Heart left ventricle (tissue), 13 donors: ENCODE data around the gene CEP70.

Source experiments
- POLR2A ChIP-seq, 2 donors: fragments of 450-650 bp; IDR thresholded peaks; one replicate each; pipeline ENCODE4 v1.6.1; 2017; ENCODE audit warnings: antibody characterized with exemption in 2 of 2, mild to moderate bottlenecking in 2 of 2, moderate library complexity in 2 of 2
- TF ChIP-seq, protein P1 (sequence below), 12 donors: fragments of 200-600 bp; sonication (generic) in 4 of 12; IDR thresholded peaks; one replicate each; pipeline versions ENCODE4 v1.5.0 to v1.8.0; 2018 to 2022; ENCODE audit warnings: antibody characterized with exemption in 12 of 12, mild to moderate bottlenecking in 5 of 12
- donor health status: ischemic (EF 13 %, LVEDD 7.1; RV severe dilation, severe dysfunction).
- donor health status: DM: no; HTN: yes; CAD: no.
- donor health status: DM: no; HTN: no; CAD: no.
- donor health status: ischemic (EF 25% LVEDD 6.9; RV normal size, moderate dysfunction).
- donor health status: ischemic (EF 25% LVEDD 5.7; RV mildly dilated, moderate dysfunction).
- donor health status: ischemic (EF 35%, LVEDD 5.7; RV mildly dilated, moderate dysfunction).
- donor health status: nonischemic (EF 11% LVEDD 7.7; RV severe dilation, severe dysfunction).
- donor health status: DM: yes; HTN: yes; CAD: no.
- donor health status: PGD.
- donor health status: ischemic (EF 29% LVEDD 5.4; RV normal size, mild dysfunction).
- donor health status: nonischemic (EF 23%, LVEDD 6.1; RV moderate dilation, normal function).

DNA sequence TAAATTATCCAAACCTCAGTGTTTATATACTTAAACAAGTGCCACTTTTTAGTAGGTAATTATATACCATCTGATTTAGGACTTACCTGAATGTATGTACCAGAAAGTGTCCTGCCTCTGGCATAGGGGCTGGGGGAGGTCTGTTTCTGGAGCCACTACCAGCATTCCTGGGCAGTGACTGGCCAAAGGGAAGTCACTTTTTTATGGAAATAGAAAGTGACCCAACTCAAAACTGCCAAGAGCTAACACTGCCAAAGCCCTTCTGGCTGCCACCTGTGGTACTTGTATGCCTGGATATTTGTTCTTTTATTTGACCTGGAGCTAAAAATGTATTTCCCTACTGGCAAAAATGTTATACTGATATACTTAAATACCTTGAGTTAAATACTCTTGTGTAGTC is 116.9 kb downstream of the CEP70 start:
- TF ChIP-seq, protein P1, sequence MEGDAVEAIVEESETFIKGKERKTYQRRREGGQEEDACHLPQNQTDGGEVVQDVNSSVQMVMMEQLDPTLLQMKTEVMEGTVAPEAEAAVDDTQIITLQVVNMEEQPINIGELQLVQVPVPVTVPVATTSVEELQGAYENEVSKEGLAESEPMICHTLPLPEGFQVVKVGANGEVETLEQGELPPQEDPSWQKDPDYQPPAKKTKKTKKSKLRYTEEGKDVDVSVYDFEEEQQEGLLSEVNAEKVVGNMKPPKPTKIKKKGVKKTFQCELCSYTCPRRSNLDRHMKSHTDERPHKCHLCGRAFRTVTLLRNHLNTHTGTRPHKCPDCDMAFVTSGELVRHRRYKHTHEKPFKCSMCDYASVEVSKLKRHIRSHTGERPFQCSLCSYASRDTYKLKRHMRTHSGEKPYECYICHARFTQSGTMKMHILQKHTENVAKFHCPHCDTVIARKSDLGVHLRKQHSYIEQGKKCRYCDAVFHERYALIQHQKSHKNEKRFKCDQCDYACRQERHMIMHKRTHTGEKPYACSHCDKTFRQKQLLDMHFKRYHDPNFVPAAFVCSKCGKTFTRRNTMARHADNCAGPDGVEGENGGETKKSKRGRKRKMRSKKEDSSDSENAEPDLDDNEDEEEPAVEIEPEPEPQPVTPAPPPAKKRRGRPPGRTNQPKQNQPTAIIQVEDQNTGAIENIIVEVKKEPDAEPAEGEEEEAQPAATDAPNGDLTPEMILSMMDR (IDR thresholded peaks at IDR 0.05): no peak
- no peak for TF ChIP-seq POLR2A (IDR thresholded peaks at IDR 0.05)
